Limb (tissue), 2 donors: ENCODE measurements around the gene PSAPL1.
"Not testable (repeated sequence)": the region's sequence is repeated elsewhere in the genome, so short reads cannot be mapped to it uniquely, and the experiment has no call there.

Experiments used
- DNase-seq, 2 donors: peaks; one replicate each; pipeline ENCODE4 v3.0.0-alpha.2; 2016; ENCODE audit errors: extremely low spot score in 2 of 2

PSAPL1 gene

DNA sequence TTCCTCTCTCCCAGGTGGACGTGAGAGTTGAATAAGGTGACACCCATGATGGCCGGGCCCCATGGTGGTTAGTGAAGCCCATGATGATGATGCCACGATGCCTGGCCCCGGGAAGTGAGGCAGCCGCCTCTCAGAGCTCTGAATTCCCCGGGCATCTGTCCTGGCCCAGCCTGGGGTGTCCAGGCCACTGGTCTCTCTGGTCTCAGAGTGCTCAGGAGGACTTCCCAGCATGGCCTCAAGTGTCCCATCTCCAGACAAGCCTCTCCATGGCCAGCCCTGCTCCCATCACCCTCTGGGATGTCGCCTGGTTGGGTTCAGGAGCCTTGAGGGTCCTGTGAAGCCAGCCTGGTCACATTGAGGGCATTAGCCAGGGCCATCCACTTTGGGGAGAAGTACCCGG is 24.7 kb upstream of the PSAPL1 start:
- no peak for DNase-seq

DNA sequence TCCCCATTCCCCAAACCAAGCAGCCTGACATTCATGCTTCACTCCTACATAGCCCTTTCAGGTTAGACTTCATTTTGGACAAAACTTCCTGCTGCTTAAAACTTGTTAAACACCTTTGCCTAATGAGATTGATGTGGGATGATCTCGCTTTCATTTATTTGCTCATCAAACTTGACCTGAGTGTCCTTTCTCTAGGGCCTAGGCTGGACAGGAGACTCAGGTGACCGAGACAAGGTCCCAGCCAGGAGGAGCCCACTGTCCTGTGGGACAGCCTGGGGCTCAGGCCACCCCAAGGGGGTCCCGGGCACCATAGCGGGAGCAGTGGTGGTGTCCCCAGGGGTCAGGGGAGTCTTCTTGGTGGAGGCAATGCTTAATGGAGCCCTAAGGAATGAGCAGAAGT is 23.7 kb upstream of the PSAPL1 start:
- DNase-seq: no peak

DNA sequence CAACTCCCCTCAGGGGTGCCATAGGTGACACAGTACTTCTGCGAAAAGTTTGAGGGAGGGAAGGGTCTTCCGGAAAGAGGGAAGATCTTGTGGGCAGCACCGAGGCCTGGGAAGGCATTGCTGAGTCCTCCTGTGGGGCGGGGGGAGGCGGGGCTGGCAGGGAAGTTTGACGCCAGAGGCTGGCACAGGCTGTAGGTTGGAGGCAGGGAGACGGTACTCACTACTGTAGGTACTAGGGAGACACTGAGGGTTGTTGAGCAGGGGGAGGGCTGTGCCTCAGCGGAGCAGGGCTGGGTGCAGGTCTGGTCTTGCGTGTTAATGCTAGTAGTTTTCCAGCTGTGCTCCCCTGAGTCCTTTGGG is 23.3 kb upstream of the PSAPL1 start:
- no peak for DNase-seq

DNA sequence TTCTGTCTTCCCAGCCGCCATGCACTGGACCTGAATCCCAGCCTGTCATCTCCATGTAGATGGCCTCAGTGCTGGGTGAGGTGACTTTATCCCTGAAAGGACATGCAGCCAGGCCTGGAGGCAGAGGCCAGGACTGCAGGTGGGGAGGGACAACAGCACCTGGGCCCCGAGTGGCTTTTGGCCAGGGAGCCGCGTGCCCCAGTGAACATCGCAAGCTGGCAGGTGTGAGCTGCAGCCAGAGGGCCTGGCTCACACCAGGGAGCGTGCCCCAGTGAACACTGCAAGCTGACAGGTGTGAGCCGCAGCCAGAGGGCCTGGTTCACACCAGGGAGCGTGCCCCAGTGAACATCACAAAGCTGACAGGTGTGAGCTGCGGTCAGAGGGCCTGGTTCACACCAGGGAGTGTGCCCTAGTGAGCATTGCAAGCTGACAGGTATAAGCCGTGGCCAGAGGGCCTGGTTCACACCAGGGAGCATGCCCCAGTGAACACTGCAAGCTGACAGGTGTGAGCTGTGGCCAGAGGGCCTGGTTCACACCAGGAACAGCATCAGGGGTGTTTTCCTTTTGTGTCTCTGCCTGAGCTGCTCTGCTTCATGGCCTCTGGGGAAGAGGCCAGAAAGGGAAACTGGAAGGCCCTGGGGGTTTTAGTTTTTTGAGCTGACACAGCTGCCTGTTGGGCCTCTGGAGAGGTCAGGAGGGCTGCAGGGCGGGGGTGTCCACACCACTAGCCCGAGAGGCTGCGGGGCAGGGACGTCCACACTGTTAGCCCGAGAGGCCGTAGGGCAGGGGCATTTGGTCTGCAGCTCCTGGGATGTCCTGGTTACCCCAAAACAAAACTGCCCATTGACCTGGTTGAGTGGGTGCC is 22.7 kb upstream of the PSAPL1 start:
- no peak for DNase-seq

DNA sequence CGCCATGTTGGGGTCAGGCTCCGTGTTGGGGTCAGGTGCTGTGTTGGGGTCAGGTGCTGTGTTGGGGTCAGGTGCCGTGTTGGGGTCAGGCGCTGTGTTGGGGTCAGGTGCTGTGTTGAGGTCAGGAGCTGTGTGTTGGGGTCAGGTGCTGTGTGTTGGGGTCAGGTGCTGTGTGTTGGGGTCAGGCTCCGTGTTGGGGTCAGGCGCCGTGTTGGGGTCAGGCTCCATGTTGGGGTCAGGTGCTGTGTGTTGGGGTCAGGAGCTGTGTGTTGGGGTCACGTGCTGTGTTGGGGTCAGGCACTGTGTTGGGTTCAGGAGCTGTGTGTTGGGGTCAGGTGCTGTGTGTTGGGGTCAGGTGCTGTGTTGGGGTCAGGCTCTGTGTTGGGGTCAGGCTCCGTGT is 18.1 kb upstream of the PSAPL1 start:
- not testable (repeated sequence) for DNase-seq

DNA sequence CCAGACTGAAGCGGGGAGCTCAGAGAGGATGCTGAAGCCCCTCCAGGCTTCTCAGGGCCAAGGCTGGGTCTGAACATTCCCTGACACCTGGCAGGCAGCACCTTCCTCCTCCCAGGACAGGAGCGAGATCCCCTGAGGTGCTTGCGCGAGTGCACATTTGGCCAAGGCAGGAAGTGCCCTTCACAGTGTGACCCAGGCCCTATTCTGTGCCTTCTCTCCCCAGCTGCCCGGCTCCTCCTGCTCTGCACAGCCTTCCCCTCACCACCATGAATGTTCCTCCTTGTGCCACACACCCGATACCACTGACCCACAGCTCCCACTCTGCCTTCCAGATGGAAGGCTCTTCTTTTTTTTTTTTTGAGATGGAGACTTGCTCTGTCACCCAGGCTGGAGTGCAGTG is 17.1 kb upstream of the PSAPL1 start:
- DNase-seq: no peak

DNA sequence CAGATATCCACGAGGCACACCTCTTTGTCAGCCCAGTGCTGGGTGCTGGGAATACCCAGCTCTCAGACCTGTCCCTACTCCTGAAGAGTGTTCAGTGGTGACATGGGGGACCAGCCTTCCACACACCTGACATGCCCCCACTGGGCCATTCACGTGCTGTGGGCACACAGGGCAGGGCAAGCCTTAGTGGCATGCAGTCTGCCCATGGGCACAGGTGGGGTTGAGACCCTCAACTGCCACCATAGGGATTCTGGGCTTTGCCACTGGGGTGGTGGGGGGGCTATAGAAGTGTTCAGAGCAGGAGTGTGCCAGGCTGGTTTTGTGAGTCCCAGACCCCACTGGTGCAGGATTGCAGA is 16.7 kb upstream of the PSAPL1 start:
- DNase-seq: no peak

DNA sequence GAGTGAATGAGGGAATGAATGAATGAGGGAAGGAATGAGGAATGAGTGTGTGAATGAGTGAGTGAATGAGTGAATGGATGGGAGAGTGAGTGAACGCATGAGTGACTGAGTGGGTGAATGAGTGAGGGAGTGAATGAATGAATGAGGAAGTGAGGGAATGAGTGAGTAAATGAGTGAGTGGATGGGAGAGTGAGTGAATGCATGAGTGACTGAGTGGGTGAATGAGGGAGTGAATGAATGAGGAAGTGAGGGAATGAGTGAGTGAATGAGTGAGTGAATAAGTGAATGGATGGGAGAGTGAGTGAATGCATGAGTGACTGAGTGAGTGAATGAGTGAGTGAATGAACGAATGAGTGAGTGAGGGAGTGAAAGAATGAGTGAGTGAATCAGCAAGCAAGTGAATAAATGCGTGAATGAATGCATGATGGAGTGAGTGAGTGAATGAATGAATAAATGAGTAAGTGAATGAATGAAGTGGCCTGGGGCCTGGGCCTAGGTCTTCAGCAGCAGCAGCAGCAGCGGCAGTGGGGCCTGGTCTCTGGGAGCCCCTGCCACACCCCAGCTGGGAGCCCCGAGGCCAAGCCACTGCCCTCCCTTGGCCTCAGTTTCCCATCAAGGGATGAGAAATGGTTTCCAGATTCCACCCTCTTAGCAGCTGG is 16.2 kb upstream of the PSAPL1 start:
- no peak for DNase-seq

DNA sequence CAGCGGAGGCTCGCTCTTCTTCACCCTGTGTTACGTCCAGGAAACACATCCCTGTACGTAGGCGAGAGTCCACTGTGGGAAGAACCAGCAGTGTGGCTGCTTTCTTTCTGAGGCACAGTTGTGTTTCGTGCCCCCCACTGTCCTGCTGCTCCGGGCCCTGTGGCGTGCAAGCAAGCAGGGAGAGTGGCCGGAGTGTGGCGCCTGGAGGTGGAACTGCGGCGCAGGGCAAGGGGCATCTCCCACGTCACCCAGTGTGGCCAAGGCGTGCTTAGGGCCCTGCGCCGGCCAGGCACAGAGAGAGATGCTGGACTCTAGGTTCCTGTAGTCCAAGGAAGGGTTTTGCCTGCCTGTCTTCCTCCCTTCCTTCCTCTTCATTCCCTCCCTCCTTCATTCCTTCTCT is 13.3 kb upstream of the PSAPL1 start:
- no peak for DNase-seq

DNA sequence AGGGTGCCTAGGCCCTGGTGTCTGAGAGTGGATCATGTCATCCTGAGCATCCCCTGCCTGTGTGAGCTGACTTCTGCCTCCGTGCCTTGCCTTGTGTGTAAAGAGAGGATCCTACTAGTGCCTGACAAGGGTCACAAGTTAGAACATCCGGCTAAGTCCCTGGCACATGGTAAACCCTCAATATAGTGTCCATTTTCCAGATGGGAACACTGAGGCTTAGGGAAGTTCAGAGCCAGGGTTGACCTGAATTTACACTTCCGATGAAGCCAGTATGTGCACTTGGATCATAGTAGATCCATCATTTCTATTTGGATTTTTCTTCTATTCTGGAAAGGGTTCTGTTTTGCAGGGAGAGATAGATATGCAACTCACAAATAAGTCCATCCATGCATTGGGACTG is 12.5 kb upstream of the PSAPL1 start:
- no peak for DNase-seq

DNA sequence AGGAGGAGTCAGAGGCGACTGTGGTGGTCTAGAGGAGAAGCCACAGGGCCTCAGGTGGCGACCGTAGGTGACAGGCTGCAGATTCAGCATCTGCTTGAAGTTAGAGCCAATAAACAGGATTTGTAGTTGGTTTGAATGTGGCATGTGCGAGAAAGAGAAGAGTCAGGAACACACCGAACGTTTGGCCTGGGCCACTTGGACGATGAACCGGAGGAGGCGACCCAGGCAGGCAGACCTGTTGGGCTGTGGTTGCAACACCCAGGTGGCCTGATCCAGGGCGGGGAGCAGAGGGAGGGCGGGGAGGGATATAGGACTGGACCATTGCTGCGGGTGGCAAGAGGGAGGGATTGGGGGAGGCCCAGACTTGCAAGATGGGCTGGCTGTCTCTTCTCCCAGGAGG is 10.0 kb upstream of the PSAPL1 start:
- no peak for DNase-seq

DNA sequence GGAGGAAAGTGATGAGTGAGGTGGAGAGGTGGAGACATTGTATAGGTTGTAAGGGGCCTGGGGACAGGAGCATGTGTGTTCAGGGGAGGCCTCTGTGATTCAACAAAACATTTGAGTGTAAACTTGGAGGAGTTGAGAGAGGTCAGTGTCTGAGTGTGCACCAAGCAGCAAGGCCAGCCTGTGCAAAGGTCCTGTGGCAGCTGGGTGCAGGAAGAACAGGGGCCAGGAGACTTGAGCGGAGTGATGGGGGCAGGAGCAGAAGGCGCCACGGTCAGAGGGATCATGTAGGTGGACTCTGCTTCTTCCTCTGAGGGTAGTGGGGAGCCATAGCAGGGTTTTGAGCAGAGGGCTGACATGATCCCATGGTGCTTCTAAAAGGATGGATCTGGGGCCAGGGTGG is 9.6 kb upstream of the PSAPL1 start:
- DNase-seq: no peak

DNA sequence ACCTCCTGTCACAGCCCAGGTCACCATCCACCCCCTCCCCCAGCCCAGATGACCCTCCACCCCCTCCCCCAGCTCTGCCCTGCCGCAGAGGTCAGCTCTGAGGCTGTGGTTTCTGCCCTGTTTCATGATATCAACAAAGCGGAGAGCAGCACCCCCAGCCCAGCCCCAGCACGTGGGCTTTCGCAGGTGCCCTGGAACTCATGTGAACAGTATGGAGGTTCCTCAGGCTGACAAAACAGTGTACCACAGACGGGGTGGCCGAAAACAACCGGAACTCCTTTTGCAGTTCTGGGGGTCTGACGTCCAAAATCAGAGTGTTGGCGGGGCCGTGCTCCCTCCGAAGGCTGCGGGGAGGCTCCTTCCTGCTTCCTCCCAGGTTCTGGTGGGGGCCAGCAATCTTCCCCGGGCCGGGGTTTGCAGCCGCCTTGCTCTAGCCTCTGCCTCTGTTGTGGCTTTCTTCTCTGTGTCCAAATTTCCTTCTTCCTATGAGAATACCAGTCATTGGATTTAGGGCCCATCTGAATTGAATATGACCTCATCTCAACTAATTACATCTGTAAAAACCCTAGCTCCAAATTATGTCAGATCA is 7.9 kb upstream of the PSAPL1 start:
- DNase-seq: no peak

DNA sequence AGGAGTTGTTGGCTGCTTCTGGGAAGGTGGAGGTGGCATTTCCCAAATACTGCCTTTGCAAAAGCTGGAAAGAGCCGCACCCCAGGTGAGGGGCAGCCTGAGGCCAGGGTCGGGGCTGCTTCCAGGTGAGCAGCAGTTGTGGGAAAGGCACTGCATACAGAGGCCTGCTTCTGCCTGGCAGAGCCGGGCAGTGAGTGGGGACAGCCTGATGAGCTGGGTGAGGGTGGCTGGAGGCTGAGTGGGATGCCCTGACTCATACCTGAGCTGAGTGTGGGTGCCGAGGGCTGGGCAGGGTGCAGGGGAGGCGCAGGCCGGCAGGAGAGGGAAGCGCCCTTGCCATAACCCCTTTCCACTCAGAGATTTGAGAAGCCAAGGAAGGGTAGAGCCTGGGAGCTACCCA is 6.5 kb upstream of the PSAPL1 start:
- no peak for DNase-seq

DNA sequence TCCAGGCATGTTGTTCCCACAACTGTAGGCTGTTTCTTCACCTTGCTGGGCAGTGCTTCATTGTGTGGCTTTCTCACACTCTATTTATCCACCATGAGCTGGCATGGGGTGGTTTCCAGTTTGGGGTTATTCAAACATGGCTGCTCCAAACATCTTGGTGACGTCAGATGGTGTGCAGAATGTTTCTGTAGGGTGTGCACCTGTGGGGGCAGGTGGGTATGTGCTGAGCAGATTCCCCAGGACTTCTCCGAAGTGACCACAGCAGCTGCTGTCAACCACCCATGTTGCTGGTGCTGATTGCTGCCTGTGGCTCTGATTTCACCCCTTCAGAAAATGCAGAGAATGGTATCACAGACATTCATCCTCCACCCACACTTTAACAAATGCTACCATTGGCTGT is 5.0 kb upstream of the PSAPL1 start:
- no peak for DNase-seq

DNA sequence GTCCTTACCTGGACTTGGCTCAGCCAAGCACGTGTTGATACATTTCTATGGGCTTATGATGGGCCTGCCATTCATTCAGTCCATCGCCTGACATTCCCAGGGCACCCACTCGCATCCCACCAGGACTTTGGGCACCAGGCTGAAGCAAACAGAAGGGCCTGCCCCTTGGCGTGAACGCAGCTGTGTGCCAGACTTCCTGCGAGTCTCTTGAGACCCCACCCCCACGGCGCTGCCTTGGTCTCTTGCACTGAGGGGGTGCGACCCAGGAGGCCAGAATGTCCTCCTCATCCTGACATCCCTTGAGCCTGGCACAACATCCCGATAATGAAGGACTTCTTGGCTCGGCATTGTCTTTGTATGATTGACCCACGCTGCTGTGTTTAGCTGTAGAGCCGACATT is 1.5 kb upstream of the PSAPL1 start:
- no peak for DNase-seq

DNA sequence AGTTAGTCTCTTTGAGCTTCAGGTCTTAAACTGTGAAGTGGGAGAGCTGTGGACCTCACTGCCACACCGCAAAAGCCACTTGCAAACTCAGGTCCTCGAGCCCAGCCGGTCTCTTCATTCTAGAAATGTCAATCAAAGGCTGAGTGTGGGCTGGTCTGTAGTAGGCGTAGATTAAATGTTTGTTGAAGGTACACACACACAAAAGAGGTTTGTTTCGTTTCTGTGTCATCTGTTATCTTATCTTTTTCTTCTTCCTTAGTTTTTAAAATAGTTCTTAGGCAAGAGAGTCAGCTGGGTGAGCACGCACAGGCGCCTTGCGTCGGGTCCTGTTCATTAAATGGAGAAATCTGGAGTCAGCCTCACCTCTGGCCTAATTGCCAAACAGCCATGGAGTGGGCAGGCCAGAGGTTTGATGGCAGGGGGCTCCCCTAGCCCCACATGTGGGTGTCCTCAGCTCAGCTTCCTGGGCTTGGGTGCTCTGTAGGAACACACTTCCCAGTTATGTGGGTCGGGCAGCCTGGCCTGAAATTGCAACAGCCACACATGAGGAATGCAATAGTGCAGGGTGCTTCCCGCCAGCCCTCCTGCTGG is 836 bp upstream of the PSAPL1 start:
- no peak for DNase-seq

DNA sequence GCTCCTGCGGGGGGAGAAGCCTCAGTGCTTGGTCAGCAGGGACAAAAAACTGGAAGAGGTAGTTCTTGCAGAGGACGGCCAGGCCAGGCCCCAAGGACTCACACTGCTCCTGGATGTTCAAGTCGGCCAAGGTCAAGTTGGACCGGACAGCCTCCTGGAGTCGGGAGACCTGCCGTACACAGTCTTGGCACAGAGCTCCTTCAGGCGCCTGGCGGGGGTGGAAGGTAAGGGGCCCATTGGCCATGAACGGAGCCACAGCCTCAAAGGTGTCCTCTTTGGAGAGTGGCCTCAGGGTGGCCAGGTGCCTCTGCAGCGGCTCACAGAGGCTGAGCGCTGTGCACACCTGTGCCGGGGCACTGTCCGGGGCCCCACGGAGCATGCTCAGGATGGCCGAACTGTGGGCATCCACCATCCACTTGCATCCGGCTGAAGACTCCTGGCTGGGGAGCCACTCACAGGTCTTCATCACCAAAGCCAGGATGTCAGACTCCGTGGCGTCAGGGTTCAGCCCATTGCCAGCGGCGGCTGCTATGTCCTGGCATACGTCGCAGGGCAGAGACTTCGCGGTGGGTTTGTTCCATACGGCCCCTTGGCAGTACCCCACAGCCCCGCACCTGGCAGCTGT is 477 bp downstream of the PSAPL1 start:
- DNase-seq: no peak

DNA sequence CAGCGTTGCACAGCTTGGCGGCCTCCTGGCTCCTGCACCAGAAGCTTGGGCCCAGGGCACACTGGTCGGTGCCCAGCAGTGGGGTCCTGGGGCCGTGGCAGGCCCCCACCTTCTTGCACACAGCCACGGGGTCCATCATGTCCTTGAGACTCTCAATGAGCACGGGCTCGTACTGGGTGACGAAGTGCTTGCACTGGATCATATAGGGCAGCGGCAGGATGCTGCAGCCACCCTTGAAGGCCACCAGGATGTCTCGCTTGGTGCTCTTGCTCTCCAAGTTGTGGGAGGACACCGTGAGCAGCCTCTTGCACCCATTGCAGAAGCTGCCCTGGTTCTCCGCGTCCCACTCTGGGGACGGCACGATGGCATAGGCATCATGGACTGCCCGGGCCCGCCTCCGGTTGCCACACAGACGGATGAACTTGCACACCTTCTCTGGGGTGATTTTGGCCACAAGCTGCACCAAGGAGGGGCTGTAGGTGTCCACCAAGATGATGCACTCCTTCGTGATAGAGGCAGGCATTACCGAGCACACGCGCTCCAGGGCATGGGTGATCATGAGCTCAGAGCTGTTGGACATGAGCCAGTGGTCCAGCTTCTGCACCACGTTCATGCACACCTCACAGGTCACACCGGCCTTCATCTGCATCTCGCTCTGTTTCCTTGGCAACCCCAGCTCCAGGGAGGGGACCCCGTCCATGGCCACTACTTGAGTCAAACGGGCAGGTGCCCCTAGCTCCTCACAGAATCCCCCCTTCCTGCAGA is 1.2 kb downstream of the PSAPL1 start:
- no peak for DNase-seq

DNA sequence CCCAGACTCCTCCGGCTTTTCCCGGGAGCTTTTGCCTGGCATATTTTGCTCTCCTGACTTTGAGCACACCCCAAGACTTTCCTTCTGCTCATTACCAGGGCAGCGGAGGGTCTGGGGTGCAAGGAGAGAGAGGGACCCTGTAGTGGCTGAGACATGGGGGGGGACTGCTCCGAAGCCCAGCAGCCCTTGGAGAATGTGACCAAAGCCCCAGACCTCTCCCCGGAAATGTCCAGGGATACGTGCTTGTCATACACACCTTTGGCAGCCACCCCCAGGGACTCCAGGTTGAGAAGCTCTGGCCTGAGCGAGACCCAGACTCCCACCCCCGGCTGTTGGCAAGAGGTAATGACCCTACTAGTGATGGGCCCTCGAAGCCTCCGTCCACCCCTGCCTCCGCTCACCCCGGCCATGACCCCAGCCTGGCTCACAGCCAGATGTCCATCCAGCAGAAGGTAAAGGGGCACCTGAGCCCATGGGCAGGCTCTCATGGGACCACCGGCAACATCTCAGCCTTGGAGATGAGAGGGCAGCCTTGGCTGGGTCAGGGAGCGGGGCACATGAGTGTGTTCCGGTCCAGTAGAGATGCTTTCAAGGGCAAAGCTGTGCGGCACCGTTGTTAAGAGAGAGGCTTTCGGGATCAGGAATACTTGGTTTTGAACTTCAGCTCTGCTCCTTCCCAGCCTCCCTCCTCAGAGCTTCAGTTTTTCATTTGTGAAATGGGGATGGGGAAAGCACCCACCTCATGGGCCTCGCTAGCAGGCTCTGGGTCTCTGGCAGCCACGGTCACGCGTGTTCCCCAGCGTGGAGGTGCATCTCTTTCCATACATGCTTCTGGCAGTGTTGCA is 2.0 kb downstream of the PSAPL1 start:
- no peak for DNase-seq
